Transverse colon (tissue), 4 donors: Measurements from ENCODE around the gene HMCN2. TPM values are rescaled to one million over a fixed set of nuclear protein-coding genes. Genes with fewer than 3 reads are reported as not detected.

Experiments used
- DNase-seq: peaks from one replicate; pipeline ENCODE4 v3.0.0-alpha.2; 2019
- H3K27ac ChIP-seq, 4 donors: fragments of 200-600 bp; sonication (generic); 2 replicates each; pipeline ENCODE4 v1.5.1; 2016 to 2018; ENCODE audit warnings: inconsistent platforms in 4 of 4
- H3K27me3 ChIP-seq: fragments of 200-600 bp; sonication (generic); 2 replicates; pipeline ENCODE4 v1.5.1; 2017; ENCODE audit warnings: inconsistent platforms
- H3K36me3 ChIP-seq, 4 donors: fragments of 200-600 bp; sonication (generic); 2 replicates each; pipeline ENCODE4 v1.5.1; 2017 to 2019; ENCODE audit warnings: inconsistent platforms in 4 of 4
- H3K4me1 ChIP-seq, 4 donors: fragments of 200-600 bp; sonication (generic); 2 replicates each; pipeline ENCODE4 v1.5.1; 2017 to 2020; ENCODE audit warnings: inconsistent platforms in 4 of 4
- H3K4me3 ChIP-seq, 4 donors: fragments of 200-600 bp; sonication (generic); 1 replicate in 1 of 4; 2 replicates in 3 of 4; pipeline versions ENCODE4 v1.5.1 to v1.6.1; 2017 to 2019; ENCODE audit warnings: inconsistent platforms in 4 of 4
- H3K9me3 ChIP-seq, 2 donors: fragments of 200-600 bp; sonication (generic); 2 replicates each; pipeline ENCODE4 v1.5.1; 2017 to 2019; ENCODE audit warnings: inconsistent platforms in 2 of 2
- EP300 ChIP-seq: sonication (generic); formaldehyde crosslinking; IDR thresholded peaks from one replicate; pipeline ENCODE4 v1.6.1; 2017; ENCODE audit warnings: antibody characterized with exemption, low read depth
- POLR2A ChIP-seq: fragments of 450-650 bp; IDR thresholded peaks from one replicate; pipeline ENCODE4 v1.6.1; 2016; ENCODE audit warnings: antibody characterized with exemption, mild to moderate bottlenecking, moderate library complexity
- POLR2AphosphoS5 ChIP-seq, 3 donors: sonication (generic); formaldehyde crosslinking; IDR thresholded peaks; one replicate each; pipeline ENCODE4 v1.6.1; 2016; ENCODE audit warnings: antibody characterized with exemption in 3 of 3
- WGBS, 2 donors: methylation state at CpG; one replicate each; pipeline ENCODE4 v1.1.5; 2018; ENCODE audit warnings: low coverage in 1 of 2; 5-methylcytosine and 5-hydroxymethylcytosine counted together
- in situ Hi-C, 4 donors: fragments of 200-750 bp; cut with MboI; loops; one replicate each; pipeline versions ENCODE4 v1.15.0 to v1.15.1; 2017; ENCODE audit warnings: low sequenced_read_pairs in 3 of 4, low pct_ligation_motif_present in 1 of 4, low pct_unique_long_range_greater_than_20kb in 1 of 4
- intact Hi-C: fragments of 100-400 bp; cut with DNase I; formaldehyde crosslinking; loops from one replicate; pipeline ENCODE4 v1.15.1; 2023; ENCODE audit warnings: low total_unique reads
- total RNA-seq, 4 donors: library from RNA; depleted of rRNA; stranded (reverse); fragments of >200 nt; gene quantifications; one replicate each; pipeline ENCODE4 v1.1.0, GENCODE V29; 2016
- TF ChIP-seq, protein P1 (sequence below), 5 experiments: fragments of 200-600 bp in 3 of 5; fragments of 450-650 bp in 2 of 5; sonication (generic) in 3 of 5; IDR thresholded peaks; 1 replicate in 2 of 5; 2 replicates in 3 of 5; pipeline ENCODE4 v1.5.1; 2016 to 2017; ENCODE audit warnings: antibody characterized with exemption in 5 of 5, inconsistent platforms in 3 of 5, mild to moderate bottlenecking in 2 of 5, moderate library complexity in 1 of 5

HMCN2 gene
- total RNA-seq, 4 donors from 2014 or later: 7.8 to 40.0 (median 15.2) TPM

- intact Hi-C loops: no loop called here
- in situ Hi-C loops: no loop called here
- 54% methylated on average over 14 of the region's 18 CpGs; no CpG with 5 or more reads in 1 of the 2 donors for WGBS, 2 donors
Measured at GRCh38 chr9:130301483-130302286, 36.1 kb downstream of the HMCN2 start.

GRCh38 chr9:130302785-130303612 is 37.4 kb downstream of the HMCN2 start:
- no peaks in the 10 kb centered on the region for H3K36me3 ChIP-seq
- in situ Hi-C loops: no loop called here
- H3K27ac ChIP-seq: peak overlapping the region; percentile 20 to 80 (median 76)
- TF ChIP-seq POLR2AphosphoS5 (IDR thresholded peaks at IDR 0.05): no peak
- no peak for TF ChIP-seq POLR2A
- TF ChIP-seq, protein P1, sequence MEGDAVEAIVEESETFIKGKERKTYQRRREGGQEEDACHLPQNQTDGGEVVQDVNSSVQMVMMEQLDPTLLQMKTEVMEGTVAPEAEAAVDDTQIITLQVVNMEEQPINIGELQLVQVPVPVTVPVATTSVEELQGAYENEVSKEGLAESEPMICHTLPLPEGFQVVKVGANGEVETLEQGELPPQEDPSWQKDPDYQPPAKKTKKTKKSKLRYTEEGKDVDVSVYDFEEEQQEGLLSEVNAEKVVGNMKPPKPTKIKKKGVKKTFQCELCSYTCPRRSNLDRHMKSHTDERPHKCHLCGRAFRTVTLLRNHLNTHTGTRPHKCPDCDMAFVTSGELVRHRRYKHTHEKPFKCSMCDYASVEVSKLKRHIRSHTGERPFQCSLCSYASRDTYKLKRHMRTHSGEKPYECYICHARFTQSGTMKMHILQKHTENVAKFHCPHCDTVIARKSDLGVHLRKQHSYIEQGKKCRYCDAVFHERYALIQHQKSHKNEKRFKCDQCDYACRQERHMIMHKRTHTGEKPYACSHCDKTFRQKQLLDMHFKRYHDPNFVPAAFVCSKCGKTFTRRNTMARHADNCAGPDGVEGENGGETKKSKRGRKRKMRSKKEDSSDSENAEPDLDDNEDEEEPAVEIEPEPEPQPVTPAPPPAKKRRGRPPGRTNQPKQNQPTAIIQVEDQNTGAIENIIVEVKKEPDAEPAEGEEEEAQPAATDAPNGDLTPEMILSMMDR (IDR thresholded peaks at IDR 0.05): no peak
- no peak for TF ChIP-seq EP300
- DNase-seq: no peak
- H3K4me3 ChIP-seq: no peak overlapping the region
- H3K9me3 ChIP-seq: no peaks in the 10 kb centered on the region
- no peaks in the 10 kb centered on the region for H3K27me3 ChIP-seq
- H3K4me1 ChIP-seq: peaks cover 0 to 35% (median 21%) of the 10 kb centered on the region in 4 donors
- 75% methylated on average over 22 of the region's 23 CpGs; no CpG with 5 or more reads in 1 of the 2 donors for WGBS, 2 donors
- intact Hi-C loops: no loop called here

More at GRCh38 chr9:130301483-130302286, 36.1 kb downstream of the HMCN2 start:
- Histone ChIP-seq H3K27me3 (no peaks in the 10 kb centered on the region), H3K36me3 (no peaks in the 10 kb centered on the region), H3K27ac (peak overlapping the region; percentile 66 to 80 (median 76)), H3K9me3 (no peaks in the 10 kb centered on the region), H3K4me1 (peaks cover 0 to 35% (median 21%) of the 10 kb centered on the region in 4 donors), H3K4me3 (no peak overlapping the region)
- DNase-seq: peak; percentile 51
- TF ChIP-seq POLR2AphosphoS5 (IDR thresholded peaks at IDR 0.05) (peak; percentile 14 to 65 (median 61)), EP300 (no peak), POLR2A (no peak)
- TF ChIP-seq, protein P1 (IDR thresholded peaks at IDR 0.05): no peak

- Histone ChIP-seq H3K36me3 (no peaks in the 10 kb centered on the region), H3K27me3 (no peaks in the 10 kb centered on the region), H3K4me3 (no peak overlapping the region), H3K4me1 (peaks cover 0 to 35% (median 21%) of the 10 kb centered on the region in 4 donors), H3K27ac (peak overlapping the region; percentile 20 to 80 (median 76)), H3K9me3 (no peaks in the 10 kb centered on the region)
- no peak for TF ChIP-seq EP300
- TF ChIP-seq, protein P1 (IDR thresholded peaks at IDR 0.05): no peak
- no peak for TF ChIP-seq POLR2AphosphoS5 (IDR thresholded peaks at IDR 0.05)
- TF ChIP-seq POLR2A: no peak
- no peak for DNase-seq
- 63 to 75% methylated on average over 2 to 17 of the region's 17 CpGs for WGBS, 2 donors
- in situ Hi-C loops: no loop called here
- intact Hi-C loops: no loop called here
Measured at GRCh38 chr9:130303613-130304055, 38.1 kb downstream of the HMCN2 start.

GRCh38 chr9:130304116-130304515 is 38.6 kb downstream of the HMCN2 start:
- intact Hi-C loops: no loop called here
- Histone ChIP-seq H3K27me3 (no peaks in the 10 kb centered on the region), H3K4me3 (no peak overlapping the region), H3K4me1 (peaks cover 0 to 35% (median 21%) of the 10 kb centered on the region in 4 donors), H3K36me3 (no peaks in the 10 kb centered on the region), H3K9me3 (no peaks in the 10 kb centered on the region), H3K27ac (peak overlapping the region; percentile 20 to 80 (median 76))
- 51 to 54% methylated on average over 5 to 7 of the region's 7 CpGs for WGBS, 2 donors
- in situ Hi-C loops: no loop called here
- no peak for DNase-seq
- no peak for TF ChIP-seq POLR2A
- TF ChIP-seq, protein P1 (IDR thresholded peaks at IDR 0.05): no peak
- TF ChIP-seq POLR2AphosphoS5 (IDR thresholded peaks at IDR 0.05): no peak
- no peak for TF ChIP-seq EP300
